Motor neuron (in vitro differentiated cells): ENCODE results near the gene TIPARP. TPM values are rescaled to one million over a fixed set of nuclear protein-coding genes. Genes with fewer than 3 reads are reported as not detected.
"Not testable (repeated sequence)": the region's sequence is repeated elsewhere in the genome, so short reads cannot be mapped to it uniquely, and the experiment has no call there.

Experiments used
- ATAC-seq, 8 experiments: fragments of 200-7000 bp; cut with Tn5 transposase; replicated peaks in 6 of 8; 2 replicates each; pipeline ENCODE4 v1.8.0; 2021; ENCODE audit warnings: mild to moderate bottlenecking in 8 of 8, moderate library complexity in 8 of 8
- H3K27ac ChIP-seq, 2 donors: fragments of 250-450 bp; sonication (Bioruptor Pico); 2 replicates each; pipeline ENCODE4 v1.9.0; 2021; ENCODE audit warnings: antibody characterized with exemption in 2 of 2, mild to moderate bottlenecking in 2 of 2, moderate library complexity in 1 of 2
- H3K4me1 ChIP-seq, 2 donors: fragments of 250-450 bp; sonication (Bioruptor Pico); replicated peaks in 1 of 2; 2 replicates each; pipeline ENCODE4 v1.6.1; 2021; ENCODE audit warnings: antibody characterized with exemption in 2 of 2, mild to moderate bottlenecking in 2 of 2, moderate library complexity in 1 of 2
- H3K4me3 ChIP-seq, 5 donors: fragments of 250-450 bp; sonication (Bioruptor Pico); 2 replicates each; pipeline ENCODE4 v1.9.0; 2021; ENCODE audit warnings: antibody characterized with exemption in 5 of 5, mild to moderate bottlenecking in 5 of 5, moderate library complexity in 4 of 5
- WGBS, 10 experiments: fragments of 450-650 bp; shearing (Covaris generic); methylation state at CpG; one replicate each; pipeline ENCODE4 v1.0.0; 2022; 5-methylcytosine and 5-hydroxymethylcytosine counted together
- in situ Hi-C, 9 experiments: fragments of 400-800 bp; cut with MboI; loops; one replicate each; pipeline ENCODE4 v1.15.0; 2021; ENCODE audit warnings: low sequenced_read_pairs in 9 of 9, low pct_unique_long_range_greater_than_20kb in 2 of 9; ENCODE audit not compliant: unreplicated experiment in 9 of 9
- total RNA-seq, 8 experiments: library from RNA; unstranded; fragments of 300-600 nt; gene quantifications; 2 replicates each; pipeline versions ENCODE4 v1.2.3 to v1.2.4, GENCODE V29; 2022

The TIPARP gene
- total RNA-seq, 8 experiments from 2014 or later, result 8.0 to 28.4 (median 14.6) TPM

DNA sequence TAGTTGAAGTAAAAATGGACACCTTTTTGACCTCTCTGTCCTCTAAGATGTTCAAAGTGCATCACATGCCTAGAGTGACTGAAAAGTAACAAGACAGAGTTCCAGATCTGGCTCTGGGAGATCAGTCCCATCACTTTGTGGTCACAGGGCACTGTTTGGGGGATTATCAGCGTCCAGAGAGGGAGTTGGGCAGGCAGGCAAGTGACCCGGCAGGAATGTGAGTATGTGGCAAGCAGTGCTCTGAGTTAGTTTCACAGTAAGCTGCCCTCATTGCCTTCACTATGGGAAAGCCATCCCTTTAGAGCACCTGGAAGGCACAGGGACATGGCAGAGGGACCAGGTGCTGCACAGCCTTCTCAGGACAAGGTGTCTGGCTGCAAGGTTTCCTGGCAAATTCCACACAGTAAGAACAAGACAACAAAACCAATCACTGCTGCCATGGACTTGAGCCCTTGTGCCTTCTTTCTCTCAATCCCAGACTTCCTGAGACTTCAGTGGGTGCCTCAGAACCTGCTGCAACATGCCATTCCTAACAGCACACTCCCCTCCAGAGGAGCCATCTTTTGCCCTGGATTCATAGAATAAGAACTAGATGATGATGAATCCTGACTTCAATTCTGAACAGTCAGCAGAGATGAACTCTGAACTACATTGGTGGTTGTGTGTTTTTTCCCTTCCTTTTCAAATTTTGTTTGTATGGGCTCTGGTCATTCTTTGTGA lies 55.2 kb downstream of the TIPARP start:
- H3K27ac ChIP-seq, result no peak overlapping the region
- H3K4me3 ChIP-seq, result no peak overlapping the region
- peaks cover 0 to 6% of the 10 kb centered on the region in 2 donors for H3K4me1 ChIP-seq
- ATAC-seq, result no peak
- 20 to 88% (median 48%) methylated on average over 1 to 2 of the region's 2 CpGs; no CpG with 5 or more reads in 6 of the 10 experiments for WGBS, 10 experiments
- in situ Hi-C loops, result no loop called here

DNA sequence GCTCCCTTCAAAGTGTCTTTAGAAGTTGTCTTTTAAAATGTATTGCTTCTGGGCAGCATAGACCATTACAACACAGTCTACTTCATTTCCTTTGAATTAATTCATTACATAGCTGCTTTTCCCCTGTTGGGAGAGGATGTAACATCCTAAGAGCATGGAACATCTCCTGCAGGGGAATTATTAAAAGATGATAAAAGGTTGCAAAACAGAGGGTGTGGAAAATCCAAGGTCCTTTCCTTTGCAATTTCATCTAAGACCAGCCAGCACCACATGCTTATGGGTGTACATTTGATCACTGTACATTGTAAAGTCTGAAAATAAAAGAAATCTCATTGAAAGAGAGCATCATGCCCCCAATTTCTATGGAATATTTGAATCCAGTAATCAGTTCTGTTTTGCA lies 57.4 kb downstream of the TIPARP start:
- in situ Hi-C loops, result no loop called here
- Histone ChIP-seq H3K4me1 (peaks cover 0 to 6% of the 10 kb centered on the region in 2 donors), H3K27ac (no peak overlapping the region), H3K4me3 (no peak overlapping the region)
- ATAC-seq, result no peak

DNA sequence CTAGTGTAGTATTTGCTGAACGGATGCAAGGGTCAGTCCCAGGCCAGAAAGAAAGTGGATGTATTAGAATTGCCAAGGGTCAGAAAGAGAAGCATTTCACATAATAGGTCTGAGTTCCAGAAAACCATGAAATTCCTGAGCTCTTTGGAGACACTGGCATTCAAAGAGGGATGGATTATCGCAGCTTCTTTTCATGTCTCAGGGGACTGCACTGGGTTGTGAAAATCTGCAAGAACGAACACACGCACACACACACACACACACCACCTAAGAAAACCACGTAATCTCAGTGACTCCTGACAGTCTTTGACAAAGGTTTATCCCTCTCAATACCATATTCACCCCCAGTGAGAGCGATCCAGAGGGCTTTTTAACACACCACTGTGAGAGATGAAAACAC lies 57.9 kb downstream of the TIPARP start:
- Histone ChIP-seq H3K27ac (no peak overlapping the region), H3K4me1 (peaks cover 0 to 6% of the 10 kb centered on the region in 2 donors), H3K4me3 (no peak overlapping the region)
- peak in 2 of 8 experiments; percentile 7 to 18 for ATAC-seq
- in situ Hi-C loops, result no loop called here
- WGBS, 10 experiments, result 0 to 100% (median 59%) methylated on average over 1 to 5 of the region's 6 CpGs; no CpG with 5 or more reads in 1 of the 10 experiments

DNA sequence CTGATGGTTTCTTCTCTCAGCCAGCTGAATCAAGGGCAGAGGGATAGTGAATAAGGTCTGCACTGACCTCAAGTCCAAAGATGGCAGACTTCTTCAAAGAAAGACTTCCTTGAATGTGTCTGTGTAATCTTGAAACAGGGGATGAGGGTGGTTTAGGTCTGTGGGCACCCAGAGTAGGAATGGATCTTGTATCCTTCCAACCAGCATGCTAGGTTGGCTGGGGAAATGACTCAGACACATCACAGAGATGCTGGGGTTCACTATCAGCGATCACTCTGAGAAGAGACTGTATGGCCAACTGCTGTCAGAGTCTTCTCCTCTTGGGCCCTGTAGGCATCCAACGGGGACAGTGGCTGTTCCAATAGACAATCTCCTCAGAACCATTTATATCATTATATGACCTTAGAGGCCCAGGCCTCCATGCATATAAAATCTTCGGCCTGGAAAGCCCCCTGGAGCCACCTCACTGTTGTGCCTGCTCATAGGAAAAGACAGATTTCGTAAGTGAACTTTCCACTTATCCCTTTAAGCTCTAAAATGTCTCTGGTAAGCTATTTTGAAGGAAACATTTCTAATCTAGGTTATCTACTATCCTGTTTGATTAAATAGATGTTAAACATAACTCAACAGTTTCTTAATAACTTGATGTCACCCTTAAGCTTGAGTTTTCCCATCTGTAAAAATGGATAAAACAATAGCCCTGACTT lies 58.5 kb downstream of the TIPARP start:
- ATAC-seq, result no peak
- H3K4me3 ChIP-seq, result no peak overlapping the region
- 33 to 100% (median 83%) methylated on average over 1 to 4 of the region's 4 CpGs for WGBS, 10 experiments
- peaks cover 0 to 6% of the 10 kb centered on the region in 2 donors for H3K4me1 ChIP-seq
- in situ Hi-C loops, result no loop called here
- no peak overlapping the region for H3K27ac ChIP-seq

DNA sequence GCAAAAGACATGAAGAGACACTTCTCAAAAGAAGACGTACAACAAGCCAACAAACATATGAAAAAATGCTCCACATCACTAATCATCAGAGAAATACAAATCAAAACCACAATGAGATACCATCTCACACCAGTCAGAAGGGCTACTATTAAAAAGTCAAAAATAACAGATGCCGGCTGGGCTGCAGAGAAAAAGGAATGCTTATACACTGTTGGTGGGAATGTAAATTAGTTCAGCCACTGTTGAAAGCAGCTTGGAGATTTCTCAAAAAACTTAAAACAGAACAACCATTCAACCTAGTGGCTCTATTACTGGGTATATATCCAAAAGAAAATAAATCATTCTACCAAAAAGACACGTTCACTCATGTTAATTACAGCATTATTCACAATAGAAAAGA lies 60.3 kb downstream of the TIPARP start:
- H3K27ac ChIP-seq, in situ Hi-C loops, H3K4me3 ChIP-seq, H3K4me1 ChIP-seq: not testable (repeated sequence)
- ATAC-seq, result peak in 1 of 8 experiments; percentile 25
- WGBS, 10 experiments, result 6 to 86% (median 32%) methylated on average over 1 to 3 of the region's 3 CpGs

DNA sequence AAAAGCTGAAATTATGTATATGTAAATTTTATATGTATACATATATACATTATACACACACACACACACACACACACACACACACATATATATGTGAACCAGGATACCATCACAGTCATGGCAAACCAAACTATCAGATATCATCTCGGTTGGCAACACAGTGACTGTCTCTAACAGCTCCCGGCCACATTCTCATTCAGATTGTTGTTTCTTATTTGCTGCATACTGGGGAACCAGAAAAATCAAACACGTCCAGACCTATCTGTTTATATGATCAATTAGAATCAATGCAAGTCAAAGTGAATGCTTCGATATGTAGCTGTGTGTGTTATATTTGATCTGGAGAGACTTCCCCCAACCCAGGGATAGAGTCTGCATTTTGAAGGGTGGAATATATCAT lies 61.1 kb downstream of the TIPARP start:
- no peak for ATAC-seq
- peaks cover 0 to 6% of the 10 kb centered on the region in 2 donors for H3K4me1 ChIP-seq
- no peak overlapping the region for H3K4me3 ChIP-seq
- WGBS, 10 experiments, result 67 to 100% (median 94%) methylated on average over 1 to 2 of the region's 4 CpGs; no CpG with 5 or more reads in 3 of the 10 experiments
- in situ Hi-C loops, result no loop called here
- no peak overlapping the region for H3K27ac ChIP-seq

DNA sequence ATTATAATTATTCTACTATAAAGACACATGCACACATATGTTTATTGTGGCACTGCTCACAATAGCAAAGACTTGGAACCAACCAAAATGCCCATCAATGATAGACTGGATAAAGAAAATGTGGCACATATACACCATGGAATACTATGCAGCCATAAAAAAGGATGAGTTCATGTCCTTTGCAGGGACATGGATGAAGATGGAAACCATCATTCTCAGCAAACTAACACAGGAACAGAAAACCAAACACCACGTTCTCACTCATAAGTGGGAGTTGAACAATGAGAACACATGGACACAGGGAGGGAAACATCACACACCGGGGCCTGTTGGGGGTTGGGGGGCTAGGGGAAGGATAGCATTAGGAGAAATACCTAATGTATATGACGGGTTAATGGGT lies 62.7 kb downstream of the TIPARP start:
- H3K4me1 ChIP-seq, ATAC-seq, H3K4me3 ChIP-seq, H3K27ac ChIP-seq, in situ Hi-C loops: not testable (repeated sequence)
- no CpG with 5 or more reads among the region's 3 CpGs for WGBS, 10 experiments

DNA sequence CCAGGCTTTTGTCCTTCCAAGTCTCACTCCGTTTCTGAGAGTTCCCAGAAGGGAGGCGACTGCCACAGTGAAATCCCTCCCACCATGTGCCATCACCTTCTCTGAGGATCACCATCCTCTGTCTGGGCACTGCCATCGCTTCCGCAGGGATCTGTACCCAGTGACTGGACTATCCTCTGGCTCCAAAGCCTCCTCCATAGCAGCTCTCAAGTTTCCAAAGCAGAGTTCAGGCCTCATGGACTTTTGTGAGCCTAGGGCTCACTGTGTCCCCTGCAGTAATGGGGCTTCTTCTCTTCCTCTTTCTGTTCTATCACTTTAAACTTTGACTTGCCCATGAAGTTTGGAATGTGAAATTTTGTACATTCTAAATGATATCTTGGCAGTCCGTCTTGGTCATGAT lies 63.9 kb downstream of the TIPARP start:
- ATAC-seq, result no peak
- WGBS, 10 experiments, result 69 to 100% (median 89%) methylated on average over 1 to 3 of the region's 5 CpGs; no CpG with 5 or more reads in 3 of the 10 experiments
- Histone ChIP-seq H3K4me3 (no peak overlapping the region), H3K27ac (no peak overlapping the region), H3K4me1 (no peaks in the 10 kb centered on the region)
- in situ Hi-C loops, result no loop called here

DNA sequence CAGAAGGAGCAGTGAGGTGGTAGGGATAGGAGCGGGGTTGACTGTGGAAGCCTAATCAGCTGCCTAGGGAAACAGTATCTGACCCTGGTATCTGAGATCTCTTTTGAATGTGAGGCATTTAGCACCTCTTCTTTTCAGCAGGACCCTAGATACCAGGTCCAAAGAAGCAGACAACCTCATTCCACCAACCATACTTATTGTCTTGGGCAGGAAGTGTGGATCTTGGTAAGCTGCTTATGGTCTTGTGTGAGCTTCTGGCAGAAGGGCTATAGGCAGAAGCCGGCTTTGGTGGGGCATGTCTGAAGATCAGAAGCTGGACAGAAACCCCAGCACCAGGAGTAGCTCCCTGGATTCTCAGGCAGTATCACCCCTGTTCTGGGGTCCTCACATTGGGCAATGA lies 65.6 kb downstream of the TIPARP start:
- H3K4me3 ChIP-seq, result no peak overlapping the region
- in situ Hi-C loops, result no loop called here
- 52 to 100% (median 80%) methylated on average over 1 to 2 of the region's 2 CpGs; no CpG with 5 or more reads in 3 of the 10 experiments for WGBS, 10 experiments
- no peak for ATAC-seq
- H3K27ac ChIP-seq, result no peak overlapping the region
- no peaks in the 10 kb centered on the region for H3K4me1 ChIP-seq

DNA sequence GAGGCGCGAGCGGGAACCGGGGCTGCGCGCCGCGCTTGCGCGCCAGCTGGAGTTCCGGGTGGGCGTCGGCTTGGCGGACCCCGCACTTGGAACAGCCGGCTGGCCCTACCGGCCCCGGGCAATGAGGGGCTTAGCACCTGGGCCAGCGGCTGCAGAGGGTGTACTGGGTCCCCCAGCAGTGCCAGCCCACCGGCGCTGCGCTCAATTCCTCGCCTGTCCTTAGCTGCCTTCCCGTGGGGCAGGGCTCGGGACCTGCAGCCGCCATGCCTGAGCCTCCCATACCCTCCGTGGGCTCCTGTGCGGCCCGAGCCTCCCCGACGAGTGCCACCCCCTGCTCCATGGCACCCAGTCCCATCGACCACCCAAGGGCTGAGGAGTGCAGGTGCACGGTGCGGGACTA lies 66.2 kb downstream of the TIPARP start:
- in situ Hi-C loops, ATAC-seq: not testable (repeated sequence)
- no CpG with 5 or more reads among the region's 34 CpGs for WGBS, 10 experiments

DNA sequence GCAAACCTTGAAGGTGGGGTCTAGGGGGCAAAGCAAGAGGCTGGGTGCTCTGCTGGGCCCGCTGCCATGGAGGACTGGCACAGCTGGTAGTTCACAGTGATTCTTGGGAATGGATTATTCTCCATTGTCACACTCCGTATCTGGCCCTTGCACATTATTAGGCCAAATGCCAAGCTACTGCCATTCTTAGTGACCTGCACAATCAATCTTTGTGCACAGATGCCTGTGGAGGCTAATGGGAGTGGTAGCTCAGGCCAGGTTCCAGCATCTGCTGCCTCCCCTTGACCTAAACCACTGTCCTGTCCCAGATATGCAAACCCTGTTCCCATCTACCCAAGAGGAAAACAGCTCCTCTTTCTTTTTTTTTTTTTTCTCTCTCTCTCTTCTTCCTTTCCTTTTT lies 67.5 kb downstream of the TIPARP start:
- 40 to 83% (median 70%) methylated on average over 1 to 2 of the region's 2 CpGs; no CpG with 5 or more reads in 5 of the 10 experiments for WGBS, 10 experiments
- Histone ChIP-seq H3K27ac (no peak overlapping the region), H3K4me1 (no peaks in the 10 kb centered on the region), H3K4me3 (no peak overlapping the region)
- in situ Hi-C loops, result no loop called here
- ATAC-seq, result no peak

More for the DNA sequence above, 66.2 kb downstream of the TIPARP start:
- not testable (repeated sequence) for H3K4me1 ChIP-seq, H3K4me3 ChIP-seq, H3K27ac ChIP-seq

DNA sequence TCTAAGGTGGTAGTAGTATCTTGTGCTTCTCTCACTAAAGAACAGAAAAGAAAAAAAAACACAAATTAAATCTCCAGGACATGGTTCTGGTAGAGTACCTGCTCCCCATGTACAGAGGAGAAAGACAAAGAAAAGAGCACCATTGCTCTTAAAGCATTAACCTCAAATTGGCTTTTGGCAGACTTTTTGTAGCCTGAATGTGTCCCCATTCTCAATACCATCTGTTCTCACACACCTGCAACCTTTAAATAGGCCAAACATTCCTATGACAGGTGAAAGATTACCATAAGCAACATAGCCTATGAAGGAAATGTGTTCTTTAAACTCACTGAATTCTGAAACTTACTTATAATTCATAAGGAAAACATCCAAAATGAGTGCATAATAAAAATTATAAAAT lies 68.0 kb downstream of the TIPARP start:
- in situ Hi-C loops, result no loop called here
- Histone ChIP-seq H3K4me3 (no peak overlapping the region), H3K27ac (no peak overlapping the region), H3K4me1 (no peaks in the 10 kb centered on the region)
- ATAC-seq, result no peak

DNA sequence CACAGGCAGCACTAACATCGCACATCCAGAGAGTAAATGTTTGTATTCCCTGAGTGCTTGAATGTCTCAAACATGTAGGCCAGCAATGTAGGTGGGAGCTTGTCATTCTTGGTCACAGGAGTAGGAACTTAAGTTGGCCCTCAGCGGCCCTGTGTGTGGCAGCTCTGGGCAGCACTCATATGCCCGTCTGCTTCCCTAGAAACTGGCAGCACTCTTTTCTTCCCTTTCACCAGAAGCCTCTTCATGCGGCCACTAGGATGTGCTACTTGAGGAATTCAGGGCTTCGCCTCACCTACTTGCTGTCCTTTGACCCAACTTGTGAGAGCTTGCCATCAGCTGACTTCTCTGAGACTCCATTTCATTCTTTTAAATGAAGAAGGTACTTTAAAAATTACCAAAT lies 69.5 kb downstream of the TIPARP start:
- Histone ChIP-seq H3K4me3 (no peak overlapping the region), H3K27ac (no peak overlapping the region), H3K4me1 (no peaks in the 10 kb centered on the region)
- 67 to 100% (median 100%) methylated on average over 1 to 5 of the region's 5 CpGs for WGBS, 10 experiments
- in situ Hi-C loops, result no loop called here
- ATAC-seq, result peak in 1 of 8 experiments; percentile 22

DNA sequence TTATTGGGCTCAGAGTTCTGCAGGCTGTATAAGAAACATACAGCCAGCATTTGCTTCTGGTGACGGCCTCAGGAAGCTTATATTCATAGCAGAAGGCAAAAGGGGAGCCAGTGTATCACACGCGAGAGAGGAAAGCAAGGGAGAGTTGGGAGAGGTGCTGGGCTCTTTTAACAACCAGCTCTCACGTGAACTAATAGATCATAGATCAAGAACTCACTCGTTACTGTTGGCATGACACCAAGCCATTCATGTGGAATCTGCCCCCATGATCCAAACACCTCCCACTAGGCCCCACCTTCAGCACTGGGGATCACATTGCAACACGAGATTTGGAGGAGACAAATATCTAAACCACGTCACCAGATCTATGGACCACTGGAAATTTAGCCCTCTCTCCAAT lies 70.2 kb downstream of the TIPARP start:
- no peak for ATAC-seq
- Histone ChIP-seq H3K4me3 (no peak overlapping the region), H3K27ac (no peak overlapping the region), H3K4me1 (peaks cover 3 to 8% of the 10 kb centered on the region in 2 donors)
- 77 to 100% (median 91%) methylated on average over 1 to 7 of the region's 7 CpGs; no CpG with 5 or more reads in 1 of the 10 experiments for WGBS, 10 experiments
- in situ Hi-C loops, result no loop called here
